Transverse colon (tissue), 4 donors: Measurements from ENCODE around the gene INAVA.

Experiments used
- POLR2A ChIP-seq: fragments of 450-650 bp; IDR thresholded peaks from one replicate; pipeline ENCODE4 v1.6.1; 2016; ENCODE audit warnings: antibody characterized with exemption, mild to moderate bottlenecking, moderate library complexity
- POLR2AphosphoS5 ChIP-seq, 3 donors: sonication (generic); formaldehyde crosslinking; IDR thresholded peaks; one replicate each; pipeline ENCODE4 v1.6.1; 2016; ENCODE audit warnings: antibody characterized with exemption in 3 of 3
- TF ChIP-seq, protein P1 (sequence below), 5 experiments: fragments of 200-600 bp in 3 of 5; fragments of 450-650 bp in 2 of 5; sonication (generic) in 3 of 5; IDR thresholded peaks; 1 replicate in 2 of 5; 2 replicates in 3 of 5; pipeline ENCODE4 v1.5.1; 2016 to 2017; ENCODE audit warnings: antibody characterized with exemption in 5 of 5, inconsistent platforms in 3 of 5, mild to moderate bottlenecking in 2 of 5, moderate library complexity in 1 of 5

DNA sequence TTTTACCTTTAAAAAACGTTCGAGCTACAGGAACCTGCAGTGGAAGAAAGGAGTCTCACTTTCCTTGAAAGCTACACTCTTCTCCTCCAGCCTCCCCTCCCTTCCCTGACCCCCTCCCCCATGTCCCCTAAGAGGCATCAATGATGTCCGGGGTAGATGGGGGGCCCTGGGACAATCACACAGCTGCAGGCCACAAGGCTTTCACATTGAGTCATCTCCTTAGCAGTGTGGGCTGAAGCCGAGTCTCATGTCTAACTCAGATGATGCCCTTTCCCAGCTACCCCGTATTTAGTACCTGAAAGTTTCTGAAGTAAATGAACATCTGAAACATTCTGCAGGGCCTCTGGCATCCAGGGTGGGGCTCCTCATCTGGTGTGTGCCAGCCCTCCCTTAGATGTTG lies 28.2 kb upstream of the INAVA start:
- TF ChIP-seq, protein P1, sequence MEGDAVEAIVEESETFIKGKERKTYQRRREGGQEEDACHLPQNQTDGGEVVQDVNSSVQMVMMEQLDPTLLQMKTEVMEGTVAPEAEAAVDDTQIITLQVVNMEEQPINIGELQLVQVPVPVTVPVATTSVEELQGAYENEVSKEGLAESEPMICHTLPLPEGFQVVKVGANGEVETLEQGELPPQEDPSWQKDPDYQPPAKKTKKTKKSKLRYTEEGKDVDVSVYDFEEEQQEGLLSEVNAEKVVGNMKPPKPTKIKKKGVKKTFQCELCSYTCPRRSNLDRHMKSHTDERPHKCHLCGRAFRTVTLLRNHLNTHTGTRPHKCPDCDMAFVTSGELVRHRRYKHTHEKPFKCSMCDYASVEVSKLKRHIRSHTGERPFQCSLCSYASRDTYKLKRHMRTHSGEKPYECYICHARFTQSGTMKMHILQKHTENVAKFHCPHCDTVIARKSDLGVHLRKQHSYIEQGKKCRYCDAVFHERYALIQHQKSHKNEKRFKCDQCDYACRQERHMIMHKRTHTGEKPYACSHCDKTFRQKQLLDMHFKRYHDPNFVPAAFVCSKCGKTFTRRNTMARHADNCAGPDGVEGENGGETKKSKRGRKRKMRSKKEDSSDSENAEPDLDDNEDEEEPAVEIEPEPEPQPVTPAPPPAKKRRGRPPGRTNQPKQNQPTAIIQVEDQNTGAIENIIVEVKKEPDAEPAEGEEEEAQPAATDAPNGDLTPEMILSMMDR (IDR thresholded peaks at IDR 0.05): no peak
- TF ChIP-seq POLR2AphosphoS5 (IDR thresholded peaks at IDR 0.05) (no peak), POLR2A (no peak)
